Mammary epithelial cell (primary cell): ENCODE measurements around the gene CREG1.

Experiments
- CTCF ChIP-seq, 2 donors: IDR thresholded peaks in 1 of 2; conservative IDR thresholded peaks in 1 of 2; 2 replicates each; pipeline ENCODE4 v1.5.1; 2011 to 2012; ENCODE audit warnings: inconsistent platforms in 2 of 2, low read length in 2 of 2, mild to moderate bottlenecking in 2 of 2, control low read depth in 1 of 2, low read depth in 1 of 2; ENCODE audit not compliant: insufficient read depth in 1 of 2; ENCODE audit errors: extremely low read depth in 1 of 2
- EZH2 ChIP-seq: IDR thresholded peaks from 2 replicates; pipeline ENCODE4 v1.6.1; 2012; ENCODE audit warnings: low read length, inconsistent platforms, borderline replicate concordance

- TF ChIP-seq CTCF (conservative IDR thresholded peaks at IDR 0.05 in 1 of 2, IDR thresholded peaks at IDR 0.05 in 1 of 2; ENCODE audit: extremely low read depth in 1 of 2, insufficient read depth in 1 of 2, low read depth in 1 of 2, low read length in 2 of 2) (no peak), EZH2 (no peak)
Measured at GRCh38 chr1:167548059-167548932, 5.3 kb downstream of the CREG1 start.
